Measurements from ENCODE around the gene VIPR2. TPM values are rescaled to one million over a fixed set of nuclear protein-coding genes. Genes with fewer than 3 reads are reported as not detected.

Gene VIPR2
- total and polyA plus RNA-seq, 2 of the 13 experiments (the other 11 are each of a cell fraction or from before 2014, with no cell fraction given) = not detected

DNA sequence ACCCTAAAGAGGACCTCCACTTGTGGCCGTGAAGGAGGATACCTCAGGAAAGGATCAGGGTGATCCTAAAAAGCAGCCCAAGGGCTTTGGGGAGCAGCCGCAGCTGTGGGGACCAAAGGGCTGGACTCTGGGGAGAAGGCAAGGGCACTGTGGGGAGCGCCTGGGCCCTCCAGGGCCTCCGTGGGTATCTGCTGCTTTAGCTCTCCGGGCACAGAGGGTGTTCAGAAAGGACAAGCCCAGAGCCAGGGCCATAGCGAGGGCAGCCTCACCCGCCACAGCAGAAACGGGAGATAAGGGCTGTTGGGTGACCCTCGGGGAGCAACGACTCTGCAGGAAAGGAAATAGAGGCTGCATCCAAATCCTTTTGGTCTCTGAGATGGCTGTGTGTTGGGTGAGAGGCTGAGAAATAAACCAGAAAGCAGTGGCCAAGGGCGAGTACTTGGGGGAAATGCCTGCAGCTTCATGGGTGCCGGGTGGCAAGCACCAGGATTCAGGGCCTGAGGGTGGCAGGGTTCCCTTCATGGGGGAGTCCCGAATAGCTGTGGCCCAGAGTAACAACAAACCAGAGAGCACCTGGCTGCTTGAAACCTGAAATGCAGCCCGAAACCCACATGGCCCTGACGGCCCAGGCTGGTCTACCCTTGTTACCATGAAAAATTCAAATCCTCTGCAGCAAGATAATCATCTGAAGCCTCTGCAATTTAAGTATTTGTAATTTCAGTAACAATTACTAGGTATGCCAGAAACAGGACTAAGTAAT lies 95.2 kb downstream of the VIPR2 start (continued):
- TF ChIP-seq GRHL1 (CRISPR knock-in tag; conservative IDR thresholded peaks at IDR 0.05) (no peak), ZNF616 (CRISPR knock-in tag; IDR thresholded peaks at IDR 0.05; ENCODE audit: low read depth) (no peak), HNF4G (IDR thresholded peaks at IDR 0.05; ENCODE audit: borderline replicate concordance, low read depth, low read length) (no peak), HNF4G (CRISPR knock-in tag; IDR thresholded peaks at IDR 0.05; ENCODE audit: borderline replicate concordance, low read depth) (no peak), ZNF597 (CRISPR knock-in tag; IDR thresholded peaks at IDR 0.05) (no peak), YEATS2 (CRISPR knock-in tag; IDR thresholded peaks at IDR 0.05; ENCODE audit: borderline replicate concordance) (no peak), ZNF788 (CRISPR knock-in tag; IDR thresholded peaks at IDR 0.05; ENCODE audit: borderline replicate concordance) (no peak), ZFAT (CRISPR knock-in tag; conservative IDR thresholded peaks at IDR 0.05) (no peak), ZNF713 (CRISPR knock-in tag; IDR thresholded peaks at IDR 0.05) (no peak), PAX8 (CRISPR knock-in tag; IDR thresholded peaks at IDR 0.05; ENCODE audit: borderline replicate concordance) (no peak), ZNF670 (CRISPR knock-in tag; IDR thresholded peaks at IDR 0.05; ENCODE audit: borderline replicate concordance) (no peak), ZNF879 (CRISPR knock-in tag; IDR thresholded peaks at IDR 0.05) (no peak), EZH2 (conservative IDR thresholded peaks at IDR 0.05; ENCODE audit: low read depth, low read length) (no peak), CEBPB (IDR thresholded peaks at IDR 0.05; ENCODE audit: borderline replicate concordance, low read depth, low read length) (no peak)
- TF ChIP-seq, protein P1, sequence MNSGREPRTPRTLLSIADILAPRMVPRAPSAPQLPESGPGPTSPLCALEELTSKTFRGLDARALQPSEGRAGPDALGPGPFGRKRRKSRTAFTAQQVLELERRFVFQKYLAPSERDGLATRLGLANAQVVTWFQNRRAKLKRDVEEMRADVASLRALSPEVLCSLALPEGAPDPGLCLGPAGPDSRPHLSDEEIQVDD (CRISPR knock-in tag; IDR thresholded peaks at IDR 0.05; ENCODE audit: borderline replicate concordance) = no peak
- TF ChIP-seq, protein P2, sequence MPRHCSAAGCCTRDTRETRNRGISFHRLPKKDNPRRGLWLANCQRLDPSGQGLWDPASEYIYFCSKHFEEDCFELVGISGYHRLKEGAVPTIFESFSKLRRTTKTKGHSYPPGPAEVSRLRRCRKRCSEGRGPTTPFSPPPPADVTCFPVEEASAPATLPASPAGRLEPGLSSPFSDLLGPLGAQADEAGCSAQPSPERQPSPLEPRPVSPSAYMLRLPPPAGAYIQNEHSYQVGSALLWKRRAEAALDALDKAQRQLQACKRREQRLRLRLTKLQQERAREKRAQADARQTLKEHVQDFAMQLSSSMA (CRISPR knock-in tag; IDR thresholded peaks at IDR 0.05) = no peak
